Measurements from ENCODE around the gene MEIS2.

The MEIS2 gene

GRCh38 chr15:37100109-37100965 is at the start of gene MEIS2:
Gene MEIS2 (minus strand): TSS chr15:37100549. CDS start chr15:37099466, 1,083 bp downstream.
- no peak within 1 kb of the TSS for H3K9ac ChIP-seq (ENCODE audit: low read depth, low read length)
- no peaks in the 10 kb centered on the region for H3K36me3 ChIP-seq (ENCODE audit: control insufficient read depth, insufficient read depth, low read length)
- H3K27ac ChIP-seq (ENCODE audit: low read depth, low read length) = peak within 1 kb of the TSS; percentile 74
- H3K9me3 ChIP-seq (ENCODE audit: control insufficient read depth, insufficient read depth, low read length) = no peaks in the 10 kb centered on the region
- H3K27me3 ChIP-seq (ENCODE audit: control insufficient read depth, insufficient read depth, low read length) = peaks cover 85% of the 10 kb centered on the region
- peaks cover 48% of the 10 kb centered on the region for H3K4me1 ChIP-seq (ENCODE audit: control insufficient read depth, insufficient read depth, low read length)
- peak within 1 kb of the TSS; percentile 74 for H3K4me3 ChIP-seq (ENCODE audit: low read depth, low read length)

GRCh38 chr15:37149146-37149545 is 48.8 kb upstream of the MEIS2 start:
- Histone ChIP-seq H3K27me3 (ENCODE audit: control insufficient read depth, insufficient read depth, low read length) (no peaks in the 10 kb centered on the region), H3K27ac (ENCODE audit: low read depth, low read length) (peak overlapping the region; percentile 21), H3K9ac (ENCODE audit: low read depth, low read length) (no peak overlapping the region), H3K4me1 (ENCODE audit: control insufficient read depth, insufficient read depth, low read length) (peaks cover 26% of the 10 kb centered on the region), H3K36me3 (ENCODE audit: control insufficient read depth, insufficient read depth, low read length) (no peaks in the 10 kb centered on the region), H3K9me3 (ENCODE audit: control insufficient read depth, insufficient read depth, low read length) (no peaks in the 10 kb centered on the region), H3K4me3 (ENCODE audit: low read depth, low read length) (peak overlapping the region; percentile 28)

- H3K4me3 ChIP-seq (ENCODE audit: low read depth, low read length) = peak overlapping the region; percentile 28; the same call in 1 of the 2 replicates
- H3K27me3 ChIP-seq (ENCODE audit: control insufficient read depth, insufficient read depth, low read length) = no peaks in the 10 kb centered on the region
- peak overlapping the region; percentile 21 for H3K27ac ChIP-seq (ENCODE audit: low read depth, low read length)
- H3K4me1 ChIP-seq (ENCODE audit: control insufficient read depth, insufficient read depth, low read length) = peaks cover 26% of the 10 kb centered on the region
- H3K9me3 ChIP-seq (ENCODE audit: control insufficient read depth, insufficient read depth, low read length) = no peaks in the 10 kb centered on the region
- H3K9ac ChIP-seq (ENCODE audit: low read depth, low read length) = no peak overlapping the region
- H3K36me3 ChIP-seq (ENCODE audit: control insufficient read depth, insufficient read depth, low read length) = no peaks in the 10 kb centered on the region
These were observed 48.4 kb upstream of the MEIS2 start for GRCh38 chr15:37148714-37149113.

GRCh38 chr15:37143351-37143750 is 43.0 kb upstream of the MEIS2 start:
- Histone ChIP-seq H3K4me1 (ENCODE audit: control insufficient read depth, insufficient read depth, low read length) (peaks cover 10% of the 10 kb centered on the region), H3K9ac (ENCODE audit: low read depth, low read length) (no peak overlapping the region), H3K27me3 (ENCODE audit: control insufficient read depth, insufficient read depth, low read length) (no peaks in the 10 kb centered on the region), H3K9me3 (ENCODE audit: control insufficient read depth, insufficient read depth, low read length) (no peaks in the 10 kb centered on the region), H3K36me3 (ENCODE audit: control insufficient read depth, insufficient read depth, low read length) (no peaks in the 10 kb centered on the region), H3K27ac (ENCODE audit: low read depth, low read length) (no peak overlapping the region), H3K4me3 (ENCODE audit: low read depth, low read length) (no peak overlapping the region)

- Histone ChIP-seq H3K9me3 (ENCODE audit: control insufficient read depth, insufficient read depth, low read length) (no peaks in the 10 kb centered on the region), H3K36me3 (ENCODE audit: control insufficient read depth, insufficient read depth, low read length) (no peaks in the 10 kb centered on the region), H3K27ac (ENCODE audit: low read depth, low read length) (no peak overlapping the region), H3K9ac (ENCODE audit: low read depth, low read length) (no peak overlapping the region), H3K27me3 (ENCODE audit: control insufficient read depth, insufficient read depth, low read length) (no peaks in the 10 kb centered on the region), H3K4me1 (ENCODE audit: control insufficient read depth, insufficient read depth, low read length) (peaks cover under 1% of the 10 kb centered on the region; the same call in 1 of the 2 replicates), H3K4me3 (ENCODE audit: low read depth, low read length) (no peak overlapping the region)
These were observed 42.0 kb upstream of the MEIS2 start for GRCh38 chr15:37142371-37142770.

GRCh38 chr15:37140531-37141058 is 40.2 kb upstream of the MEIS2 start:
- Histone ChIP-seq H3K36me3 (ENCODE audit: control insufficient read depth, insufficient read depth, low read length) (no peaks in the 10 kb centered on the region), H3K4me1 (ENCODE audit: control insufficient read depth, insufficient read depth, low read length) (peaks cover 8% of the 10 kb centered on the region; the same call in 1 of the 2 replicates), H3K27ac (ENCODE audit: low read depth, low read length) (no peak overlapping the region), H3K9me3 (ENCODE audit: control insufficient read depth, insufficient read depth, low read length) (no peaks in the 10 kb centered on the region), H3K9ac (ENCODE audit: low read depth, low read length) (no peak overlapping the region), H3K4me3 (ENCODE audit: low read depth, low read length) (no peak overlapping the region), H3K27me3 (ENCODE audit: control insufficient read depth, insufficient read depth, low read length) (no peaks in the 10 kb centered on the region)

GRCh38 chr15:37138591-37139215 is 38.4 kb upstream of the MEIS2 start:
- Histone ChIP-seq H3K4me3 (ENCODE audit: low read depth, low read length) (no peak overlapping the region), H3K36me3 (ENCODE audit: control insufficient read depth, insufficient read depth, low read length) (no peaks in the 10 kb centered on the region), H3K9ac (ENCODE audit: low read depth, low read length) (no peak overlapping the region), H3K27ac (ENCODE audit: low read depth, low read length) (no peak overlapping the region), H3K9me3 (ENCODE audit: control insufficient read depth, insufficient read depth, low read length) (no peaks in the 10 kb centered on the region), H3K4me1 (ENCODE audit: control insufficient read depth, insufficient read depth, low read length) (peaks cover 10% of the 10 kb centered on the region; the same call in 1 of the 2 replicates), H3K27me3 (ENCODE audit: control insufficient read depth, insufficient read depth, low read length) (no peaks in the 10 kb centered on the region)

- peaks cover 12% of the 10 kb centered on the region for H3K4me1 ChIP-seq (ENCODE audit: control insufficient read depth, insufficient read depth, low read length)
- H3K36me3 ChIP-seq (ENCODE audit: control insufficient read depth, insufficient read depth, low read length) = no peaks in the 10 kb centered on the region
- no peaks in the 10 kb centered on the region for H3K27me3 ChIP-seq (ENCODE audit: control insufficient read depth, insufficient read depth, low read length)
- no peaks in the 10 kb centered on the region for H3K9me3 ChIP-seq (ENCODE audit: control insufficient read depth, insufficient read depth, low read length)
- no peak overlapping the region for H3K9ac ChIP-seq (ENCODE audit: low read depth, low read length)
- no peak overlapping the region for H3K4me3 ChIP-seq (ENCODE audit: low read depth, low read length)
- H3K27ac ChIP-seq (ENCODE audit: low read depth, low read length) = no peak overlapping the region
These were observed 36.9 kb upstream of the MEIS2 start for GRCh38 chr15:37137221-37137620.

GRCh38 chr15:37136666-37137065 is 36.3 kb upstream of the MEIS2 start:
- no peak overlapping the region for H3K9ac ChIP-seq (ENCODE audit: low read depth, low read length)
- H3K4me3 ChIP-seq (ENCODE audit: low read depth, low read length) = no peak overlapping the region
- no peaks in the 10 kb centered on the region for H3K9me3 ChIP-seq (ENCODE audit: control insufficient read depth, insufficient read depth, low read length)
- peaks cover 17% of the 10 kb centered on the region for H3K4me1 ChIP-seq (ENCODE audit: control insufficient read depth, insufficient read depth, low read length)
- H3K27me3 ChIP-seq (ENCODE audit: control insufficient read depth, insufficient read depth, low read length) = no peaks in the 10 kb centered on the region
- H3K27ac ChIP-seq (ENCODE audit: low read depth, low read length) = no peak overlapping the region
- no peaks in the 10 kb centered on the region for H3K36me3 ChIP-seq (ENCODE audit: control insufficient read depth, insufficient read depth, low read length)

GRCh38 chr15:37135225-37135624 is 34.9 kb upstream of the MEIS2 start:
- H3K9ac ChIP-seq (ENCODE audit: low read depth, low read length) = no peak overlapping the region
- no peaks in the 10 kb centered on the region for H3K36me3 ChIP-seq (ENCODE audit: control insufficient read depth, insufficient read depth, low read length)
- peaks cover 18% of the 10 kb centered on the region for H3K4me1 ChIP-seq (ENCODE audit: control insufficient read depth, insufficient read depth, low read length)
- H3K4me3 ChIP-seq (ENCODE audit: low read depth, low read length) = no peak overlapping the region
- no peaks in the 10 kb centered on the region for H3K27me3 ChIP-seq (ENCODE audit: control insufficient read depth, insufficient read depth, low read length)
- no peak overlapping the region for H3K27ac ChIP-seq (ENCODE audit: low read depth, low read length)
- H3K9me3 ChIP-seq (ENCODE audit: control insufficient read depth, insufficient read depth, low read length) = no peaks in the 10 kb centered on the region

GRCh38 chr15:37134699-37135131 is 34.4 kb upstream of the MEIS2 start:
- Histone ChIP-seq H3K9me3 (ENCODE audit: control insufficient read depth, insufficient read depth, low read length) (no peaks in the 10 kb centered on the region), H3K27ac (ENCODE audit: low read depth, low read length) (no peak overlapping the region), H3K4me3 (ENCODE audit: low read depth, low read length) (no peak overlapping the region), H3K4me1 (ENCODE audit: control insufficient read depth, insufficient read depth, low read length) (peaks cover 18% of the 10 kb centered on the region), H3K9ac (ENCODE audit: low read depth, low read length) (no peak overlapping the region), H3K36me3 (ENCODE audit: control insufficient read depth, insufficient read depth, low read length) (no peaks in the 10 kb centered on the region), H3K27me3 (ENCODE audit: control insufficient read depth, insufficient read depth, low read length) (no peaks in the 10 kb centered on the region)
